Stimulated activated CD8-positive, alpha-beta memory T cell treated with anti-CD3 and anti-CD28 coated beads, Interleukin-15, amount 100 ng/mL, for 24 hours (primary cell): Measurements from ENCODE around the gene SUGP1.
"Not testable (repeated sequence)": the region's sequence is repeated elsewhere in the genome, so short reads cannot be mapped to it uniquely, and the experiment has no call there.

Source experiments
- DNase-seq: peaks from one replicate; pipeline ENCODE4 v3.0.0-alpha.2; 2020; ENCODE audit warnings: low read depth

The SUGP1 gene

GRCh38 chr19:19320361-19321140 lies at the start of gene SUGP1, which contains the start of gene MAU2:
TSS of gene SUGP1 (minus strand) at chr19:19320509. CDS start at chr19:19320496, 13 bp downstream.
TSS of gene MAU2 (plus strand) at chr19:19320829. CDS start at chr19:19320860, 31 bp downstream.
- peak; percentile 69 for DNase-seq

DNA sequence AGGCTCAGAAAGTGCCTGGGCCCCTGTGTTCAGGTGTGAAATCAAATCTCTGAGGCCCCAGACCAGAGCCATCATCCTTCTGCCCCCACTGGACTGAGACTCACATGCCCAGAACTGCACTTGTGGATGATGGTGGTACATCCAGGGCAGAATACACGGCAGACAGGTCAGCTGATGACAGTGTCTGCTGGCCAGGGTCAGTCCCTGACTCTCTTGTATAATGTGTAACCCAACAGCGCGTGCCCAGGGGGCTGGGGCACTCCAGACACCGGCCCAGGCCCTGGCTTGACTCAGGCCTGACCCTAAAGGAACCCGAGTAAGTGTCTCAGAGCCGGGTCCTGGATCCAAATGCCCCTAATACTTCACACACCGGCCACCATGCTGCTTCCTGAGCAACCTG lies 47.8 kb upstream of the SUGP1 start:
- DNase-seq = no peak

GRCh38 chr19:19366434-19367396 lies 46.4 kb upstream of the SUGP1 start:
- DNase-seq = peak; percentile 40

- DNase-seq = no peak
These were observed 41.8 kb upstream of the SUGP1 start for GRCh38 chr19:19362075-19362474.

DNA sequence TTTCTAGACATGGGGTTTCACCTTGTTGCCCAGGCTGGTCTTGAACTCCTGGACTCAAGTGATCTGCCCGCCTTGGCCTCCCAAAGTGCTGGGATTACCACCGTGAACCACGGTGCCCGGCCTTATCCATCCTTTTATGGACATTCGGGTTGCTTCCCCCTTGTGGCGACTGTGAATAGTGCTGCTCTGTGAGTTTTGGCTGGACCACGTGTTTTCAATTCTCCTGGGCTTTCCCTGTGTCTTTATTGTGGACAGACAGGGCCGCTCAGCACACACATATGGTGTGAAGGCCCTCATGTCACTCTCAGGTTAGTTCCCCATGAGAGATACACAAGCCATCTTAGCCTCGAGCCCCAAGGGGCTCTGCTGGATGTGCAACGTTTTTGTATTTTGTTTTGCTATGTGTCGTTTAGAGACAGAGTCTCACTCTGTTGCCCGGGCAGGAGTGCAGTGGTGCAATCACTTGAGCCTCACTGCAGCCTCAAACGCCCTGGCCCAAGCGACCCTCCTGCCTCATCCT lies 40.8 kb upstream of the SUGP1 start:
- DNase-seq = no peak

- DNase-seq = no peak
These were observed 36.7 kb upstream of the SUGP1 start for GRCh38 chr19:19356901-19357566.

- no peak for DNase-seq
These were observed 36.2 kb upstream of the SUGP1 start for GRCh38 chr19:19356500-19356899.

GRCh38 chr19:19355606-19356139 lies 35.4 kb upstream of the SUGP1 start:
- DNase-seq = no peak

DNA sequence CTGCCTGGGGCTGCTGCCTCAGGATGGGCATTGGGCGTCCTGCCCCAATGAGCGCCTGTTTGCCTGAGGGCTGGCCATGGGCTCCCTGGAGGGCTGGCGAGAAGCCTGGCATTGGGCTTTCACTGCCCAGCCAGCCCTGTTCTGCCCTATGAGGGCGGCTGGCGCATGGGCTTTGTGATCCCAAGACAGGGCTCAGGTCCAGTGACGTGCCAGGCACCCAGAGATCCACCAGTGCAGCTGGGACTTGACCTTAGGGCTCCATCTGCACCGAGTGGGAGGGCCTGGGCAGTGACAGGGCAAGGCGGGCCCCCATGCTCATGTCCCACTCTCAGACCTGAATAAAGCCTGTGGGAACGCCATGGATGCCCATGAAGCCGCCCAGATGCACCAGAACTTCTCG lies 34.6 kb upstream of the SUGP1 start:
- DNase-seq = no peak

DNA sequence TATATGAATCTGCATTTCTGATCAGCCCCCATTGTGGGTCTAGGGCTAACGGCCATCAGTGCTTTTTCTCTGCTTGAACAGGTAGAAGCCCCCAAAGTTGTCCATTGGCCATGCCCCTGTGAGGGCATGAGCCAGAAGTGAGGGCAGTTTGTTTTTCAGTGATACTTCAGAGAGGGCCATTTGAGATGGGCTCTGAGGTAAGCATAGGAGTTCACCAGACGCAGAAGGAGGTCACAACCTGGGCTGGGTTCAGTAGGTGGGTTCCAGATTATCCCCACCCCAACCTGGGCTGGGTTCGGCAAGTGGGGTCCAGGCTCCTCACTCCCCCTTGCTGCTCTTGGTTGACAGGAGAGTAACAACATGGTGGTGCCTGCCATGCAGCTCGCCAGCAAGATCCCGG lies 33.7 kb upstream of the SUGP1 start:
- no peak for DNase-seq

DNA sequence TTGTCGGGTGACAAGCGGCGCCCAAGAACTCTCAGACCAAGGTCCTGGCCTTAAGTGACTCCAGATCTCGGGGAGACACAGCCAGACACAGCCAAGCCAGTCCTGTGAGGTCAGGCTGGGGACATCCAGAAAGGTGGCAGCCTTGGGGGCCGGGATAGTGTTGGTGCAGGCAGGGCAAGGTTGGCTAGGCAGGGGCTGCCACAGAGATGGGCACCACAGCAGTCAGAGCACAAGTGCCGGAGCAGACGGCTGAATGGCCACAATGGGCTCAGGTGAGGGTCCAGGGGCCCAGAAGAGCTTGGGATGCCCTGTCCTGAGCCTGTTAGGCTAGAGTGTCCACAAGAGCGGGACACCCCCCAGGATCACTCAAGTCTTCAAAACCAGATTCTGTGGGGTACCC lies 32.5 kb upstream of the SUGP1 start:
- DNase-seq = no peak

DNA sequence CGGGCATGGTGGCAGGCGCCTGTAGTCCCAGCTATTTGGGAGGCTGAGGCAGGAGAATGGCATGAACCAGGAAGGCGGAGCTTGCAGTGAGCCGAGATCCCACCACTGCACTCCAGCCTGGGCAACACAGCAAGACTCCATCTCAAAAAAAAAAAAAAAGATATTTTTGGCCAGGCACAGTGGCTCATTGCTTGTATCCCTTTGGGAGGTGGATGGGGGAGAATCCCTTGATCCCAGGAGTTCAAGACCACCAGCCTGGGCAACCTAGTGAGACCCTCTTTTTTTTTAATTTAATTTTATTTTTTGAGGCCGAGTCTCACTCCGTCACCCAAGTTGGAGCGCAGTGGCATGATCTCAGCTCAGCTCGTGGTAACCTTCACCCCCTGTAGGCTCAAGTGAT lies 30.4 kb upstream of the SUGP1 start:
- DNase-seq = not testable (repeated sequence)

DNA sequence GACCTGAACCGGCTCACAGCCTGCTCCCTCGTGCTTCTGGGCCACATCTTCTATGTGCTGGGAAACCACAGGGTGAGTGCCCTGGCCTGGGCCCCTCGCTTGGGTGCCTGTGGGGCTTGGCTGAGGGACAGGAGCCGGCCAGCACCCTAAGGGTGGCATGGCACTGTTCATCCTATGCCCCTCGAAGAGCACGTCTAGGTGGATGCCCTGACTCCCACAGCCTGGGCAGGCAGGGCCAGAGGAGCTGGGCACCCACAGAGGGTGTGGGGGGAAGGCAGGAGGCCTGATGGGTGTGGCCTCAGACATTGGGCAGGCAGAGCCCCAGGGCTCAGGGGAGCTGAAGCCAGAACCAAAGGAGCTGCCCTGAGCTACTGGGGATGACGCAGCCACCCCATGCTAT lies 29.1 kb upstream of the SUGP1 start:
- no peak for DNase-seq

- no peak for DNase-seq
These were observed 28.0 kb upstream of the SUGP1 start for GRCh38 chr19:19348266-19348665.

GRCh38 chr19:19347401-19348110 lies 27.2 kb upstream of the SUGP1 start:
- no peak for DNase-seq

DNA sequence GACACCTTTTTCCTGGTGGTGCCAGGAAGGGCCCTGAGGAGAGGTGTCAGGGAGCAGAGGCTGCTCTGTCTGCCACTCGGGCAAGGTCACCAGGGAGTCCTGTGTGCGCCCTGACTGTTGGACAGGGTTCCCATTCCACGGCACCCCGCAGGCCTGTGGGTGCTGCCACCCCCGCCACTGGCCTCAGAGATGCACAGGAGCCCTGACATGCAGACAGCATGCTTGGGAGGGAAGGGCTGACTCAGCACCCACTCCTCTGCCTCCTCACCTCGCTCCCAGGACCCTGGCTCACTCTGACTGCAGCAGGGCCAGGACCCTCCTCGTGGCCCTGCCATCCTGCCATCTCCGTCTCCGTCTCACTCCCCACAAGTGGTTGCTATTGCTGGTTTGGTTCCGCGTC lies 25.7 kb upstream of the SUGP1 start:
- no peak for DNase-seq

DNA sequence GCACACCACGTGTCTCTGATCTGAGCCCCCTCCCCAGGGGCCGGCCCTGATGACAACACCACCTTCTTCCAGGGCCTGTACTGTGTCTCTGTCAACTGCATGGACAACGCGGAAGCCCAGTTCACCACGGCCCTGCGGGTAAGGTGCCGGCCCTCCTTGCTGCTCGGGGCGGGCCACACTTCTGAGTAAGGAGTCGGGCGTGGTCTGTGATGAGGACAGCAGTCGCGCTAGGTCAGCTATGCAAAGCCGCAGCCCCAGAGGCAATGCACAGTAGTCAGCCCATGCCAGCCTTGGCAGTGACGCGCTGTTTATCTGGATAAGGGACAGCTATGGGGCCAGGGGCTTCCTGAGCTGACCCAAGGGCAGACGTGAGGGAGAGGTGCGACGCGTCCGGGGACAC lies 24.9 kb upstream of the SUGP1 start:
- DNase-seq = no peak

GRCh38 chr19:19343762-19344161 lies 23.5 kb upstream of the SUGP1 start:
- DNase-seq = no peak

GRCh38 chr19:19343016-19343362 lies 22.7 kb upstream of the SUGP1 start:
- no peak for DNase-seq

DNA sequence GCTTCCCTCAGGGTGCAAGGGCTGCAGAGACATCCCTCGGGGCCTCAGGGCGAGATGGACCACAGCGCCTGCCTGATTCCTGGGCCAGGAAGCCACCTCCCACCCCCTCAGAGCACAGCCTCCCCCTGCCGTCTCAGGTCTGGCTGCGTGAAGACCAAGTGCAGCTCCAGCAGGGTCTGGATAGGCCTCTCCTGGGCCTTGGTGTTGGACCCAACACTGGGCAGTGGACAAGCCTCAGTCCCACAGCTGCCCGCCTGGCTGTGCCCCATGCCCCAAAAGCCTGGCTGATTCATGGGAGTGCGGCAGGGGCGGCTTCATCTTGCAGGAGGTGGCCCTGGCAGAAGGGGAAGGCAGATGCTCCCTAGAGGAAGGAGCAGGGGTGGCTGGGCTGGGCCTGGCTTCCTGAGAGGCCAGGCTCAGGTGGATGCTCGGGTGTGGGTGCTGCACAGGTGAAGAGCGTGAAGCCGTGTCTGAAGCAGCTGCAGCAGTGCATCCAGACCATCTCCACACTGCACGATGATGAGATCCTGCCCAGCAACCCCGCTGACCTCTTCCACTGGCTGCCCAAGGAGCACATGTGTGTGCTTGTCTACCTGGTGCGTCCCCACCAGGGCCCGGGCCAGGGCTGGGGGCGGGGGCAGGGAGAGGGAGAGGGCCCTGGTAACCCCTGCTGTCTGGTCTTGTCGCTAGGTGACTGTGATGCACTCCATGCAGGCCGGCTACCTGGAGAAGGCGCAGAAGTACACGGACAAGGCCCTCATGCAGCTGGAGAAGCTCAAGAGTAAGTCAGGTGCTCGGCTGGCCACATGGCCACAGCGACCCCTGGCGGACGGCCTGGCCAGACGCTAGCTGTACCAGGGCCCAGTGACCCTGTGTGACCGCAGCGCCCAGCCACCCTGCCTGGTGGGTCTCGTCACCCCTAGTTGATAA lies 22.0 kb upstream of the SUGP1 start:
- DNase-seq = no peak
